SK-N-SH treated with all-trans-retinoic acid at 6 μM for 48 hours (cell line): ENCODE results near the gene PRRT1.

Experiments used
- ATAC-seq: fragments of 200-7000 bp; cut with Tn5 transposase; 3 replicates; pipeline ENCODE4 v1.9.1; 2020; ENCODE audit warnings: mild to moderate bottlenecking, moderate library complexity
- BACH2 ChIP-seq: fragments of 250-450 bp; sonication (Bioruptor Pico); IDR thresholded peaks from 2 replicates; pipeline ENCODE4 v1.9.0; 2021; ENCODE audit warnings: mild to moderate bottlenecking, borderline replicate concordance
- CREB5 ChIP-seq: fragments of 250-450 bp; sonication (Bioruptor Pico); IDR thresholded peaks from 2 replicates; pipeline ENCODE4 v1.5.1; 2020; ENCODE audit warnings: low read depth, mild to moderate bottlenecking, moderate library complexity
- CSRNP3 ChIP-seq: fragments of 250-450 bp; sonication (Bioruptor Pico); IDR thresholded peaks from 2 replicates; pipeline ENCODE4 v1.5.1; 2021; ENCODE audit warnings: mild to moderate bottlenecking, moderate library complexity
- ESRRG ChIP-seq: fragments of 250-450 bp; sonication (Bioruptor Pico); IDR thresholded peaks from 2 replicates; pipeline ENCODE4 v1.6.1; 2021; ENCODE audit warnings: mild to moderate bottlenecking
- GLIS3 ChIP-seq: fragments of 250-450 bp; sonication (Bioruptor Pico); IDR thresholded peaks from 2 replicates; pipeline ENCODE4 v1.5.0; 2020; ENCODE audit warnings: mild to moderate bottlenecking, moderate library complexity
- ISL1 ChIP-seq: fragments of 250-450 bp; sonication (Bioruptor Pico); IDR thresholded peaks from 2 replicates; pipeline ENCODE4 v2.1.2; 2022; ENCODE audit warnings: mild to moderate bottlenecking, moderate library complexity
- OSR1 ChIP-seq: fragments of 250-450 bp; sonication (Bioruptor Pico); IDR thresholded peaks from 2 replicates; pipeline ENCODE4 v1.8.0; 2022; ENCODE audit warnings: moderate library complexity, mild to moderate bottlenecking, inconsistent platforms
- PATZ1 ChIP-seq: fragments of 250-450 bp; sonication (Bioruptor Pico); IDR thresholded peaks from 2 replicates; pipeline ENCODE4 v1.8.0; 2020; ENCODE audit warnings: mild to moderate bottlenecking, moderate library complexity, borderline replicate concordance
- POU6F1 ChIP-seq: fragments of 250-450 bp; sonication (Bioruptor Pico); IDR thresholded peaks from 2 replicates; pipeline ENCODE4 v1.8.0; 2021; ENCODE audit warnings: low read depth, mild to moderate bottlenecking, moderate library complexity, borderline replicate concordance
- PPARA ChIP-seq: fragments of 250-450 bp; sonication (Bioruptor Pico); IDR thresholded peaks from 2 replicates; pipeline ENCODE4 v1.5.0; 2020; ENCODE audit warnings: mild to moderate bottlenecking, borderline replicate concordance
- RARB ChIP-seq: fragments of 250-450 bp; sonication (Bioruptor Pico); IDR thresholded peaks from 2 replicates; pipeline ENCODE4 v1.8.0; 2021; ENCODE audit warnings: mild to moderate bottlenecking, moderate library complexity
- SNAI2 ChIP-seq: fragments of 250-450 bp; sonication (Bioruptor Pico); IDR thresholded peaks from 2 replicates; pipeline ENCODE4 v1.5.0; 2020; ENCODE audit warnings: mild to moderate bottlenecking, moderate library complexity
- TOX ChIP-seq: fragments of 250-450 bp; sonication (Bioruptor Pico); IDR thresholded peaks from 2 replicates; pipeline ENCODE4 v1.8.0; 2021; ENCODE audit warnings: mild to moderate bottlenecking, moderate library complexity, borderline replicate concordance
- TSHZ2 ChIP-seq: fragments of 250-450 bp; sonication (Bioruptor Pico); IDR thresholded peaks from 2 replicates; pipeline ENCODE4 v1.5.0; 2020; ENCODE audit warnings: mild to moderate bottlenecking, moderate library complexity
- ZFP3 ChIP-seq: fragments of 250-450 bp; sonication (Bioruptor Pico); IDR thresholded peaks from 2 replicates; pipeline ENCODE4 v1.5.0; 2020; ENCODE audit warnings: mild to moderate bottlenecking, moderate library complexity
- ZFP30 ChIP-seq: fragments of 450-650 bp; formaldehyde crosslinking; IDR thresholded peaks from 2 replicates; pipeline ENCODE4 v1.5.0; 2022; ENCODE audit warnings: mild to moderate bottlenecking, moderate library complexity
- ZNF70 ChIP-seq: fragments of 450-650 bp; formaldehyde crosslinking; IDR thresholded peaks from 2 replicates; pipeline ENCODE4 v1.5.0; 2020; ENCODE audit warnings: mild to moderate bottlenecking, moderate library complexity
- ZNF8 ChIP-seq: fragments of 450-650 bp; formaldehyde crosslinking; IDR thresholded peaks from 2 replicates; pipeline ENCODE4 v1.5.0; 2020; ENCODE audit warnings: mild to moderate bottlenecking, moderate library complexity

The PRRT1 gene

GRCh38 chr6:32109765-32110160 lies 42.0 kb downstream of the PRRT1 start:
- TF ChIP-seq POU6F1 (CRISPR knock-in tag), result no peak
- TF ChIP-seq CREB5 (CRISPR knock-in tag), result no peak
- TF ChIP-seq TSHZ2 (CRISPR knock-in tag), result no peak
- no peak for TF ChIP-seq ZFP30
- TF ChIP-seq PPARA (CRISPR knock-in tag), result no peak
- TF ChIP-seq ESRRG, result no peak
- TF ChIP-seq GLIS3 (CRISPR knock-in tag), result no peak
- no peak for TF ChIP-seq ZNF8 (CRISPR knock-in tag)
- TF ChIP-seq ZNF70 (CRISPR knock-in tag), result no peak
- TF ChIP-seq PATZ1 (CRISPR knock-in tag), result no peak
- no peak for TF ChIP-seq TOX (CRISPR knock-in tag)
- no peak for TF ChIP-seq ISL1 (CRISPR knock-in tag)
- TF ChIP-seq, all 23 proteins: peak for 0
- ATAC-seq, result no peak

- TF ChIP-seq CSRNP3 (CRISPR knock-in tag) (no peak), BACH2 (no peak), ZNF8 (CRISPR knock-in tag) (no peak), ZFP30 (no peak), OSR1 (CRISPR knock-in tag) (no peak), TOX (CRISPR knock-in tag) (no peak), CREB5 (CRISPR knock-in tag) (no peak)
- peak; percentile 4; the same call in 2 of the 3 replicates for ATAC-seq
Observed at GRCh38 chr6:32109114-32109764, 42.5 kb downstream of the PRRT1 start, which contains the start of gene TNXB. Gene TNXB, minus strand, starts transcription at chr6:32109338. Its CDS starts 11,140 bp downstream, at chr6:32098198.

- peak; percentile 35; the same call in 2 of the 3 replicates for ATAC-seq
- TF ChIP-seq PPARA (CRISPR knock-in tag), result no peak
- TF ChIP-seq CREB5 (CRISPR knock-in tag), result no peak
- TF ChIP-seq POU6F1 (CRISPR knock-in tag), result no peak
- no peak for TF ChIP-seq ESRRG
- TF ChIP-seq ZNF8 (CRISPR knock-in tag), result no peak
- TF ChIP-seq RARB, result no peak
- TF ChIP-seq ZFP3 (CRISPR knock-in tag), result no peak
- no peak for TF ChIP-seq PATZ1 (CRISPR knock-in tag)
- TF ChIP-seq ISL1 (CRISPR knock-in tag), result no peak
- TF ChIP-seq ZFP30, result no peak
- no peak for TF ChIP-seq TOX (CRISPR knock-in tag)
- TF ChIP-seq ZNF70 (CRISPR knock-in tag), result no peak
- TF ChIP-seq SNAI2, result no peak
Observed at GRCh38 chr6:32108727-32109113, 43.0 kb downstream of the PRRT1 start.
